Endodermal cell (in vitro differentiated cells): Measurements from ENCODE around the gene CACUL1. TPM values are rescaled to one million over a fixed set of nuclear protein-coding genes. Genes with fewer than 3 reads are reported as not detected.

Experiments
- DNase-seq: peaks from one replicate; pipeline ENCODE4 v3.0.0-alpha.2; 2017
- H3K27ac ChIP-seq: 2 replicates; pipeline ENCODE4 v1.5.1; 2013; ENCODE audit warnings: mild to moderate bottlenecking, low read depth, low read length, moderate library complexity
- H3K27me3 ChIP-seq: 2 replicates; pipeline ENCODE4 v1.6.1; 2013; ENCODE audit warnings: mild to moderate bottlenecking, low read length, moderate library complexity; ENCODE audit not compliant: insufficient read depth, control insufficient read depth, poor library complexity, severe bottlenecking
- H3K36me3 ChIP-seq: 2 replicates; pipeline ENCODE4 v1.7.0; 2013; ENCODE audit warnings: mild to moderate bottlenecking, low read length, moderate library complexity; ENCODE audit not compliant: control insufficient read depth, insufficient read depth
- H3K4me1 ChIP-seq: one replicate; pipeline ENCODE4 v1.7.0; 2013; ENCODE audit warnings: low read length; ENCODE audit not compliant: control insufficient read depth, insufficient read depth
- H3K4me3 ChIP-seq: 2 replicates; pipeline ENCODE4 v1.5.1; 2013; ENCODE audit warnings: mild to moderate bottlenecking, low read length, moderate library complexity
- H3K9ac ChIP-seq: 2 replicates; pipeline ENCODE4 v1.6.1; 2013; ENCODE audit warnings: mild to moderate bottlenecking, low read length, moderate library complexity; ENCODE audit not compliant: poor library complexity, severe bottlenecking; ENCODE audit errors: extremely low read depth
- H3K9me3 ChIP-seq: 2 replicates; pipeline ENCODE4 v1.6.1; 2013; ENCODE audit warnings: mild to moderate bottlenecking, low read length, moderate library complexity; ENCODE audit not compliant: control insufficient read depth
- H3K27ac Mint-ChIP-seq: 2 replicates; pipeline ENCODE4 v1.8.0; 2020; ENCODE audit warnings: mixed read lengths
- H3K27me3 Mint-ChIP-seq: 2 replicates; pipeline ENCODE4 v1.8.0; 2021; ENCODE audit warnings: mild to moderate bottlenecking, mixed read lengths; ENCODE audit not compliant: insufficient read depth
- H3K36me3 Mint-ChIP-seq: 2 replicates; pipeline ENCODE4 v1.8.0; 2020; ENCODE audit warnings: low read depth, mixed read lengths
- H3K4me1 Mint-ChIP-seq: 2 replicates; pipeline ENCODE4 v1.8.0; 2020; ENCODE audit warnings: mixed read lengths
- H3K4me3 Mint-ChIP-seq: 2 replicates; pipeline ENCODE4 v1.8.0; 2020; ENCODE audit warnings: mild to moderate bottlenecking, moderate library complexity, mixed read lengths
- H3K9me3 Mint-ChIP-seq: 2 replicates; pipeline ENCODE4 v1.8.0; 2020; ENCODE audit warnings: mild to moderate bottlenecking, mixed read lengths
- WGBS, 2 experiments: methylation state at CpG; one replicate each; pipeline versions ENCODE4 v1.1.5 to v1.1.7; 2013; ENCODE audit warnings: missing lambda C conversion rate in 2 of 2, mixed read lengths in 1 of 2; ENCODE audit not compliant: insufficient coverage in 1 of 2, insufficient read length in 1 of 2; 5-methylcytosine and 5-hydroxymethylcytosine counted together
- total RNA-seq, 2 donors: library from RNA; stranded (reverse); fragmentation: NEBNext Ultra II Directional in 1 of 2; extraction: Animal tissue kit (Norgen Biotek cat#: 25700) in 1 of 2; gene quantifications; 2 replicates in 1 of 2; 3 replicates in 1 of 2; pipeline ENCODE4 v1.2.1, GENCODE V29; 2021
- TF ChIP-seq, protein P1 (sequence below): fragments of 200-600 bp; sonication (generic); conservative IDR thresholded peaks from 2 replicates; pipeline ENCODE4 v1.5.0; 2021; ENCODE audit warnings: antibody characterized with exemption, mild to moderate bottlenecking

CACUL1 gene
- total RNA-seq, 2 donors from 2014 or later: 37.5 to 38.9 TPM

DNA sequence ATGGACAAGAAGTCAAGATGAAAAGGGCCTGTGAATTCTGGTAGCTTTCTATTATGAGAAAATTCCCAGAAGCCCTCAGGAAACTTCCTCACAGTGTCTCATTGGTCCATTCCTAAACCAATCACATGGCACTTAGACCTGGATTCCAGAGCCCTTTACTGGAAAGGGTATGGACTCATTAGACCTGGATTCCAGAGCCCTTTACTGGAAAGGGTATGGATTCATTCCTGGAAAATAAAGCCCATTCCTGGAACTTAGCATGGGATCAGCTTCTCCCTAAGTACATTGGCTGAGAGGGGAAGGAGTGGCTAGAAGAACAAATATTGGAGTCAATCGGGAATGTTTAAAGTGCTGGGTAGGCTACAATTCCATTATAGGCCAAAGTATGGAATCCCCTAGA, 3.7 kb upstream of the CACUL1 start:
- H3K27me3 Mint-ChIP-seq: peaks cover 21% of the 10 kb centered on the region
- no peak overlapping the region for H3K27ac ChIP-seq
- no peak overlapping the region for H3K9ac ChIP-seq
- H3K27ac Mint-ChIP-seq: no peak overlapping the region
- no peak overlapping the region for H3K4me3 ChIP-seq
- H3K36me3 Mint-ChIP-seq: no peaks in the 10 kb centered on the region
- DNase-seq: no peak
- H3K4me3 Mint-ChIP-seq: no peak overlapping the region
- WGBS, 2 experiments: 90 to 100% methylated on average over 1 of the region's 1 CpG
- H3K4me1 Mint-ChIP-seq: peaks cover under 1% of the 10 kb centered on the region
- peaks cover 12% of the 10 kb centered on the region for H3K9me3 ChIP-seq
- no peaks in the 10 kb centered on the region for H3K4me1 ChIP-seq
- H3K27me3 ChIP-seq: peaks cover 17% of the 10 kb centered on the region
- peaks cover 10% of the 10 kb centered on the region for H3K9me3 Mint-ChIP-seq
- TF ChIP-seq, protein P1, sequence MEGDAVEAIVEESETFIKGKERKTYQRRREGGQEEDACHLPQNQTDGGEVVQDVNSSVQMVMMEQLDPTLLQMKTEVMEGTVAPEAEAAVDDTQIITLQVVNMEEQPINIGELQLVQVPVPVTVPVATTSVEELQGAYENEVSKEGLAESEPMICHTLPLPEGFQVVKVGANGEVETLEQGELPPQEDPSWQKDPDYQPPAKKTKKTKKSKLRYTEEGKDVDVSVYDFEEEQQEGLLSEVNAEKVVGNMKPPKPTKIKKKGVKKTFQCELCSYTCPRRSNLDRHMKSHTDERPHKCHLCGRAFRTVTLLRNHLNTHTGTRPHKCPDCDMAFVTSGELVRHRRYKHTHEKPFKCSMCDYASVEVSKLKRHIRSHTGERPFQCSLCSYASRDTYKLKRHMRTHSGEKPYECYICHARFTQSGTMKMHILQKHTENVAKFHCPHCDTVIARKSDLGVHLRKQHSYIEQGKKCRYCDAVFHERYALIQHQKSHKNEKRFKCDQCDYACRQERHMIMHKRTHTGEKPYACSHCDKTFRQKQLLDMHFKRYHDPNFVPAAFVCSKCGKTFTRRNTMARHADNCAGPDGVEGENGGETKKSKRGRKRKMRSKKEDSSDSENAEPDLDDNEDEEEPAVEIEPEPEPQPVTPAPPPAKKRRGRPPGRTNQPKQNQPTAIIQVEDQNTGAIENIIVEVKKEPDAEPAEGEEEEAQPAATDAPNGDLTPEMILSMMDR: no peak
- H3K36me3 ChIP-seq: no peaks in the 10 kb centered on the region

DNA sequence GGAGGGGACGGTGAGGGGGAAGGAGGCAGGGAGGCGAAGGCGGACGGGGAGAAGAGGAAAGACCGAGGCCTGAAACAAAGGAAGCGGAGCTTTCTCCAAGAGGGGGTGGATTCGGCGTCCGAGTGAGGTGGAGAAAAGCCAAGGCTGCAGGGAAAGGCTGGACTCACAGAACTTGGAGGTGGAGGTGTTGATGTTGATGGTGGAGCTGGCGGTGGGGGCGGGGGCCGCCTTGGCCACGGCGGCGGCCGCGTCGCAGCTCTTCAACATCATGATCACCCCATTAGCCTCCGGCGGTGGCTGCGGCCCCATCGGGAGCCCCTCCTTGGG, 578 bp downstream of the CACUL1 start:
- Mint-ChIP-seq H3K9me3 (peaks cover 3% of the 10 kb centered on the region), H3K36me3 (peaks cover 4% of the 10 kb centered on the region), H3K4me3 (peak overlapping the region; percentile 96), H3K4me1 (peaks cover 15% of the 10 kb centered on the region), H3K27ac (peak overlapping the region; percentile 99), H3K27me3 (peaks cover 18% of the 10 kb centered on the region)
- Histone ChIP-seq H3K4me3 (peak overlapping the region; percentile 88), H3K4me1 (no peaks in the 10 kb centered on the region), H3K9me3 (peaks cover 11% of the 10 kb centered on the region), H3K9ac (peak overlapping the region; percentile 86), H3K27me3 (peaks cover 17% of the 10 kb centered on the region), H3K36me3 (peaks cover 3% of the 10 kb centered on the region), H3K27ac (peak overlapping the region; percentile 94)
- DNase-seq: peak; percentile 88
- 0 to 2% methylated on average over 5 to 21 of the region's 22 CpGs for WGBS, 2 experiments
- TF ChIP-seq, protein P1: no peak

DNA sequence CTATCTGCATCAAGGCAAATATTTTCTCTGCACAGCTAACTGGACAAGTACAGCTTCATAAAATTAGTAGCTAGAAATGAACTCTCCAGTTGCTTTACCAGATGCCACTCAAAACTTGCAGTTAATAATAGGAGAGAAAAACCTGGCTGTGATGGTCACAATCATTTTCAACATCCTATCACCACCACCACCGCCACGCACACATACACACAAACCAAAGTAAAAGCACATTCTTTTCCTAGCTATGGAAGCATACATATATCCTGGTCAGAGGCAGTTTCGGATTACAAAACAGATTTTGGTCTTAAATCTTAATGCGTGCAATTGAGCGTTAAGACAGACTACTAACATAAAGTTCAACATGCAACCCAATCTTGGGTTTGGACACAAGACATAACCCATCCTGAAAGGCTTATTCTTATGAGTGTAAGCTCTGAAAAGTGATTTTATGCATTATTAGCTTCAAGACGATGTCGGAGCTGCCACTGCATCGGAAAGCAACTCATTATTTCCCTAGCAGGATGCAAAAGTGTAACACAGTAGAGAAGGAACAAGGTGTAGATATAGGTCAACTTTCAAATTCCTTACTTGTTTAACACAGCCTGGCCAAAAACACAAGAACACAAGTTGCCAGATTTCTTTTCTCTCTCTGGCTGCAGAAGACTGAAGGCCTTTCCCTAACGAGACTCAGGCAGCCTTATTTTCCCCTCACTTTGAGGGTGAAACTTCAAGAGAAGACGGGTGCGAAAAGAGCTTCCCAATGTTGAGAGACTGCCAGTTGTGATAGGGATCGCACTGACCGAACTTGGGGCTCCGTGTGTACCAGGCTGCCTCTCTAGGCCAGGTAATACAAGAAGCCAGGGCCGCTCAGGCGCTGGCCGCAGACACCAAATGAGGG, 1.2 kb downstream of the CACUL1 start:
- peaks cover 17% of the 10 kb centered on the region for H3K27me3 ChIP-seq
- H3K4me3 ChIP-seq: peak overlapping the region; percentile 88
- peaks cover 17% of the 10 kb centered on the region for H3K27me3 Mint-ChIP-seq

More for the DNA sequence above, 1.2 kb downstream of the CACUL1 start:
- H3K4me1 Mint-ChIP-seq: peaks cover 15% of the 10 kb centered on the region
- H3K4me3 Mint-ChIP-seq: peak overlapping the region; percentile 96
- Histone ChIP-seq H3K27ac (peak overlapping the region; percentile 94), H3K9ac (peak overlapping the region; percentile 86), H3K4me1 (no peaks in the 10 kb centered on the region), H3K9me3 (peaks cover 5% of the 10 kb centered on the region), H3K36me3 (peaks cover 6% of the 10 kb centered on the region)
- H3K27ac Mint-ChIP-seq: peak overlapping the region; percentile 99
- H3K36me3 Mint-ChIP-seq: peaks cover 8% of the 10 kb centered on the region
- 7% methylated on average over 13 to 17 of the region's 17 CpGs for WGBS, 2 experiments
- no peaks in the 10 kb centered on the region for H3K9me3 Mint-ChIP-seq
- no peak for DNase-seq
- TF ChIP-seq, protein P1: no peak
